H9 (cell line): ENCODE data around the gene BAG1. TPM values are rescaled to one million over a fixed set of nuclear protein-coding genes. Genes with fewer than 3 reads are reported as not detected.

Source experiments
- DNase-seq: peaks from one replicate; pipeline ENCODE4 v3.0.0-alpha.2; 2017
- H2AFZ ChIP-seq: one replicate; pipeline ENCODE4 v1.6.1; 2013; ENCODE audit warnings: mild to moderate bottlenecking, low read length, control low read depth, moderate library complexity
- H2AK5ac ChIP-seq: 2 replicates; pipeline ENCODE4 v1.6.1; 2013; ENCODE audit warnings: low read length, control low read depth, mixed read lengths; ENCODE audit not compliant: insufficient read length
- H2BK120ac ChIP-seq: one replicate; pipeline ENCODE4 v1.6.1; 2013; ENCODE audit warnings: low read depth, mild to moderate bottlenecking, low read length, control low read depth, inconsistent platforms; ENCODE audit not compliant: poor library complexity, severe bottlenecking
- H2BK12ac ChIP-seq: 2 replicates; pipeline ENCODE4 v1.6.1; 2013; ENCODE audit warnings: low read length, control low read depth, mixed read lengths, low read depth; ENCODE audit not compliant: insufficient read length
- H2BK15ac ChIP-seq: 2 replicates; pipeline ENCODE4 v1.6.1; 2013; ENCODE audit warnings: low read depth, low read length, control low read depth
- H2BK20ac ChIP-seq: one replicate; pipeline ENCODE4 v1.6.1; 2013; ENCODE audit warnings: low read depth, mild to moderate bottlenecking, low read length, control low read depth, inconsistent platforms; ENCODE audit not compliant: poor library complexity, severe bottlenecking
- H2BK5ac ChIP-seq: 2 replicates; pipeline ENCODE4 v1.6.1; 2013; ENCODE audit warnings: low read length, control low read depth, mixed read lengths; ENCODE audit not compliant: insufficient read length
- H3K14ac ChIP-seq: 2 replicates; pipeline ENCODE4 v1.6.1; 2013; ENCODE audit warnings: low read length, control low read depth; ENCODE audit not compliant: insufficient read depth
- H3K18ac ChIP-seq: 2 replicates; pipeline ENCODE4 v1.6.1; 2013; ENCODE audit warnings: low read depth, mild to moderate bottlenecking, mixed read lengths, low read length, control low read depth; ENCODE audit not compliant: insufficient read length
- H3K23ac ChIP-seq: 2 replicates; pipeline ENCODE4 v1.6.1; 2013; ENCODE audit warnings: low read length, control low read depth, mixed read lengths, low read depth; ENCODE audit not compliant: insufficient read length
- H3K23me2 ChIP-seq: 2 replicates; pipeline ENCODE4 v1.6.1; 2013; ENCODE audit warnings: low read depth, mild to moderate bottlenecking, mixed read lengths, low read length, control low read depth; ENCODE audit not compliant: insufficient read length, poor library complexity, severe bottlenecking
- H3K27ac ChIP-seq: 2 replicates; pipeline ENCODE4 v1.5.1; 2013; ENCODE audit warnings: low read length, control low read depth, mixed read lengths, low read depth; ENCODE audit not compliant: insufficient read length
- H3K27me3 ChIP-seq: 2 replicates; pipeline ENCODE4 v1.6.1; 2013; ENCODE audit warnings: low read length, control low read depth, inconsistent platforms; ENCODE audit not compliant: insufficient read depth
- H3K4ac ChIP-seq: 2 replicates; pipeline ENCODE4 v1.6.1; 2013; ENCODE audit warnings: low read depth, mild to moderate bottlenecking, control low read depth, inconsistent platforms, low read length, moderate library complexity
- H3K4me1 ChIP-seq: 2 replicates; pipeline ENCODE4 v1.6.1; 2013; ENCODE audit warnings: low read length, control low read depth, inconsistent platforms; ENCODE audit not compliant: insufficient read depth
- H3K4me2 ChIP-seq: 2 replicates; pipeline ENCODE4 v1.6.1; 2013; ENCODE audit warnings: low read length, control low read depth, mixed read lengths; ENCODE audit not compliant: insufficient read length, insufficient read depth
- H3K56ac ChIP-seq: 2 replicates; pipeline ENCODE4 v1.6.1; 2013; ENCODE audit warnings: low read depth, mild to moderate bottlenecking, mixed read lengths, low read length, control low read depth; ENCODE audit not compliant: insufficient read length
- H3K79me1 ChIP-seq: 2 replicates; pipeline ENCODE4 v1.6.1; 2013; ENCODE audit warnings: low read depth, mild to moderate bottlenecking, moderate library complexity, low read length, control low read depth, inconsistent platforms; ENCODE audit not compliant: insufficient read depth, poor library complexity, severe bottlenecking
- H3K79me2 ChIP-seq: 2 replicates; pipeline ENCODE4 v1.6.1; 2013; ENCODE audit warnings: low read length, control low read depth, inconsistent platforms; ENCODE audit not compliant: insufficient read depth
- H3K9ac ChIP-seq: 2 replicates; pipeline ENCODE4 v1.6.1; 2013; ENCODE audit warnings: low read length, control low read depth, mixed read lengths; ENCODE audit not compliant: insufficient read length; ENCODE audit errors: extremely low read depth
- H3K9me3 ChIP-seq: one replicate; pipeline ENCODE4 v1.6.1; 2013; ENCODE audit warnings: low read depth, low read length, inconsistent platforms; ENCODE audit not compliant: control insufficient read depth
- H3T11ph ChIP-seq: one replicate; pipeline ENCODE4 v1.6.1; 2013; ENCODE audit warnings: mild to moderate bottlenecking, low read length, control low read depth, inconsistent platforms
- H4K20me1 ChIP-seq: one replicate; pipeline ENCODE4 v1.6.1; 2013; ENCODE audit not compliant: control insufficient read depth, insufficient read length, insufficient read depth
- H4K5ac ChIP-seq: 2 replicates; pipeline ENCODE4 v1.6.1; 2013; ENCODE audit warnings: low read depth, mild to moderate bottlenecking, mixed read lengths, low read length, control low read depth; ENCODE audit not compliant: insufficient read length
- H4K8ac ChIP-seq: replicated peaks from 2 replicates; pipeline ENCODE4 v1.6.1; 2013; ENCODE audit warnings: low read length, control low read depth, mixed read lengths, low read depth; ENCODE audit not compliant: insufficient read length
- H4K91ac ChIP-seq: 2 replicates; pipeline ENCODE4 v1.6.1; 2013; ENCODE audit warnings: low read depth, mild to moderate bottlenecking, moderate library complexity, mixed read lengths, low read length, control low read depth; ENCODE audit not compliant: insufficient read length
- H3K27ac Mint-ChIP-seq, 3 experiments: 2 replicates in 2 of 3; 3 replicates in 1 of 3; pipeline ENCODE4 v1.8.0; 2020 to 2021; ENCODE audit warnings: mixed read lengths in 3 of 3, mild to moderate bottlenecking in 1 of 3, moderate library complexity in 1 of 3
- H3K27me3 Mint-ChIP-seq: 2 replicates; pipeline ENCODE4 v1.8.0; 2021; ENCODE audit warnings: low read depth, mild to moderate bottlenecking, moderate library complexity, mixed read lengths
- H3K36me3 Mint-ChIP-seq, 3 experiments: 2 replicates in 2 of 3; 3 replicates in 1 of 3; pipeline ENCODE4 v1.8.0; 2020 to 2021; ENCODE audit warnings: low read depth in 3 of 3, mixed read lengths in 3 of 3; ENCODE audit not compliant: insufficient read depth in 1 of 3
- H3K4me1 Mint-ChIP-seq, 2 experiments: 2 replicates each; pipeline ENCODE4 v1.8.0; 2020; ENCODE audit warnings: mixed read lengths in 2 of 2
- H3K4me3 Mint-ChIP-seq, 2 experiments: 2 replicates in 1 of 2; 3 replicates in 1 of 2; pipeline ENCODE4 v1.8.0; 2020 to 2021; ENCODE audit warnings: mild to moderate bottlenecking in 2 of 2, mixed read lengths in 2 of 2, moderate library complexity in 1 of 2
- H3K9me3 Mint-ChIP-seq, 2 experiments: 2 replicates in 1 of 2; 3 replicates in 1 of 2; pipeline ENCODE4 v1.8.0; 2020; ENCODE audit warnings: mild to moderate bottlenecking in 2 of 2, mixed read lengths in 2 of 2, moderate library complexity in 1 of 2
- CTCF ChIP-seq: fragments of 200-600 bp; sonication (generic); conservative IDR thresholded peaks from 3 replicates; pipeline ENCODE4 v1.8.0; 2021; ENCODE audit warnings: antibody characterized with exemption, mild to moderate bottlenecking
- WGBS: extraction: QIAGEN DNeasy Blood & Tissue Kit; methylation state at CpG from one replicate; pipeline ENCODE4 v1.1.7; 2013; ENCODE audit warnings: missing lambda C conversion rate, low lambda C conversion rate, mixed read lengths; ENCODE audit not compliant: insufficient read length; ENCODE audit errors: extremely low coverage; 5-methylcytosine and 5-hydroxymethylcytosine counted together
- total RNA-seq: library from RNA; stranded (reverse); gene quantifications from 2 replicates; pipeline ENCODE4 v1.2.1, GENCODE V29; 2021

Gene BAG1
- total RNA-seq, 1 experiment from 2014 or later: 66.4 TPM

- Histone ChIP-seq H3K23me2 (no peaks in the 10 kb centered on the region), H3K14ac (no peak overlapping the region; the same call in 1 of the 2 replicates), H3K56ac (peak overlapping the region; percentile 22), H2BK5ac (no peak overlapping the region), H2BK15ac (no peak overlapping the region), H2AK5ac (no peak overlapping the region), H2BK20ac (no peak overlapping the region), H3K27ac (no peak overlapping the region), H3K9me3 (no peaks in the 10 kb centered on the region), H4K91ac (no peak overlapping the region), H4K8ac (peak overlapping the region; percentile 78), H3T11ph (no peak overlapping the region), H2BK120ac (no peak overlapping the region), H3K4me1 (no peaks in the 10 kb centered on the region), H2BK12ac (no peak overlapping the region), H4K20me1 (no peaks in the 10 kb centered on the region), H3K23ac (no peak overlapping the region), H2AFZ (no peak overlapping the region), H3K79me1 (no peaks in the 10 kb centered on the region), H3K18ac (no peak overlapping the region), H3K9ac (no peak overlapping the region), H3K4ac (no peak overlapping the region), H3K79me2 (no peaks in the 10 kb centered on the region), H3K4me2 (no peak overlapping the region), H3K27me3 (no peaks in the 10 kb centered on the region), H4K5ac (no peak overlapping the region)
- Mint-ChIP-seq H3K36me3 (no peaks in the 10 kb centered on the region; a peak in 1 of 7 replicates), H3K4me1 (peaks cover 3 to 4% of the 10 kb centered on the region in 2 experiments; a peak in 2 of 4 replicates), H3K9me3 (no peaks in the 10 kb centered on the region), H3K4me3 (no peak overlapping the region), H3K27ac (no peak overlapping the region), H3K27me3 (peaks cover 9% of the 10 kb centered on the region)
- TF ChIP-seq CTCF: no peak
- DNase-seq: no peak
- WGBS: no CpG with 5 or more reads among the region's 14 CpGs
Observed at GRCh38 chr9:33220681-33221567, 43.6 kb downstream of the BAG1 start.
